ENCODE data around the gene NR0B2. TPM values are rescaled to one million over a fixed set of nuclear protein-coding genes. Genes with fewer than 3 reads are reported as not detected.
A peak's percentile ranks its signal among the peaks of the same experiment; 100 is the strongest.

Gene NR0B2
- total and polyA plus RNA-seq, 2 of the 13 experiments (the other 11 are each of a cell fraction or from before 2014, with no cell fraction given) = 72.5 to 133 TPM

- TF ChIP-seq ZNF407 (CRISPR knock-in tag; IDR thresholded peaks at IDR 0.05; ENCODE audit: not compliant biosample characterization) (no peak), ZNF136 (CRISPR knock-in tag; IDR thresholded peaks at IDR 0.05; ENCODE audit: low read depth) (no peak), ZNF782 (CRISPR knock-in tag; IDR thresholded peaks at IDR 0.05; ENCODE audit: borderline replicate concordance) (no peak), ZNF280B (CRISPR knock-in tag; IDR thresholded peaks at IDR 0.05; ENCODE audit: borderline replicate concordance) (no peak), ZNF101 (CRISPR knock-in tag; IDR thresholded peaks at IDR 0.05; ENCODE audit: borderline replicate concordance, low read depth) (no peak), ZNF772 (CRISPR knock-in tag; IDR thresholded peaks at IDR 0.05) (0 out of 2 replicates have a peak, but pooled peaks have one; percentile 26), SALL2 (CRISPR knock-in tag; IDR thresholded peaks at IDR 0.05) (no peak), SRY (CRISPR knock-in tag; IDR thresholded peaks at IDR 0.05) (no peak; the same call in 1 of the 2 replicates), ERF (CRISPR knock-in tag; IDR thresholded peaks at IDR 0.05) (peak; percentile 61; the same call in 1 of the 2 replicates), ZSCAN22 (CRISPR knock-in tag; IDR thresholded peaks at IDR 0.05) (no peak), ZNF512 (CRISPR knock-in tag; IDR thresholded peaks at IDR 0.05) (no peak), HMG20B (CRISPR knock-in tag; conservative IDR thresholded peaks at IDR 0.05) (no peak), SP2 (CRISPR knock-in tag; IDR thresholded peaks at IDR 0.05) (no peak), ZNF776 (CRISPR knock-in tag; IDR thresholded peaks at IDR 0.05) (no peak), IKZF4 (CRISPR knock-in tag; IDR thresholded peaks at IDR 0.05; ENCODE audit: borderline replicate concordance, low read depth, not compliant biosample characterization) (no peak), NFE2 (CRISPR knock-in tag; IDR thresholded peaks at IDR 0.05) (no peak), PBX3 (CRISPR knock-in tag; IDR thresholded peaks at IDR 0.05; ENCODE audit: borderline replicate concordance) (no peak), BORCS8-MEF2B (CRISPR knock-in tag; IDR thresholded peaks at IDR 0.05) (no peak)
Measured at GRCh38 chr1:26961826-26962225, 48.1 kb upstream of the NR0B2 start (continued).

Data from HepG2 (cell line).